Ovary (tissue), 3 donors: Measurements from ENCODE around the gene UFD1.

Source experiments
- EP300 ChIP-seq: sonication (generic); formaldehyde crosslinking; IDR thresholded peaks from one replicate; pipeline ENCODE4 v1.6.1; 2017; ENCODE audit warnings: antibody characterized with exemption
- TF ChIP-seq, protein P1 (sequence below), 3 donors: fragments of 450-650 bp in 2 of 3; fragments of 200-600 bp in 1 of 3; IDR thresholded peaks; one replicate each; pipeline versions ENCODE4 v1.5.1 to v1.8.0; 2016 to 2022; ENCODE audit warnings: antibody characterized with exemption in 3 of 3, mild to moderate bottlenecking in 1 of 3
- donor health status: DM: no; HTN: no; CAD: no.

DNA sequence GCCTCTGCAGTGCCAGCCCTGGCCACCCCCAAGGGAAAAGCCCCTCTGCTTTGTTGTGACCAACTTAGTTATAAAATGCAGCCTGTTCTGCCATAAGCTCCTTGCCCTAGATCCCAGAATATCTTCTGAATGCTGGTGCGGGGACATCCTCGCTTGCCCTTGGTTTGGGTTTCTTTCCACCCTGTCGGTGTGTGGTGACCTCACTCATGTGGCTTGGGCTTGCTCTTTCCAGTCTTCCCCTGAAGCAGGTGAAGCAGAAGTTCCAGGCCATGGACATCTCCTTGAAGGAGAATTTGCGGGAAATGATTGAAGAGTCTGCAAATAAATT, 28.5 kb upstream of the UFD1 start:
- TF ChIP-seq EP300: no peak
- TF ChIP-seq, protein P1, sequence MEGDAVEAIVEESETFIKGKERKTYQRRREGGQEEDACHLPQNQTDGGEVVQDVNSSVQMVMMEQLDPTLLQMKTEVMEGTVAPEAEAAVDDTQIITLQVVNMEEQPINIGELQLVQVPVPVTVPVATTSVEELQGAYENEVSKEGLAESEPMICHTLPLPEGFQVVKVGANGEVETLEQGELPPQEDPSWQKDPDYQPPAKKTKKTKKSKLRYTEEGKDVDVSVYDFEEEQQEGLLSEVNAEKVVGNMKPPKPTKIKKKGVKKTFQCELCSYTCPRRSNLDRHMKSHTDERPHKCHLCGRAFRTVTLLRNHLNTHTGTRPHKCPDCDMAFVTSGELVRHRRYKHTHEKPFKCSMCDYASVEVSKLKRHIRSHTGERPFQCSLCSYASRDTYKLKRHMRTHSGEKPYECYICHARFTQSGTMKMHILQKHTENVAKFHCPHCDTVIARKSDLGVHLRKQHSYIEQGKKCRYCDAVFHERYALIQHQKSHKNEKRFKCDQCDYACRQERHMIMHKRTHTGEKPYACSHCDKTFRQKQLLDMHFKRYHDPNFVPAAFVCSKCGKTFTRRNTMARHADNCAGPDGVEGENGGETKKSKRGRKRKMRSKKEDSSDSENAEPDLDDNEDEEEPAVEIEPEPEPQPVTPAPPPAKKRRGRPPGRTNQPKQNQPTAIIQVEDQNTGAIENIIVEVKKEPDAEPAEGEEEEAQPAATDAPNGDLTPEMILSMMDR (IDR thresholded peaks at IDR 0.05): no peak
